Tibial nerve (tissue), 4 donors: ENCODE data around the gene EN1.

Experiments
- CTCF ChIP-seq, 5 experiments: fragments of 200-600 bp in 3 of 5; fragments of 450-650 bp in 2 of 5; sonication (generic) in 3 of 5; IDR thresholded peaks; one replicate each; pipeline ENCODE4 v1.5.1; 2016 to 2019; ENCODE audit warnings: antibody characterized with exemption in 5 of 5, mild to moderate bottlenecking in 3 of 5, moderate library complexity in 2 of 5
- EP300 ChIP-seq, 2 donors: sonication (generic); formaldehyde crosslinking; IDR thresholded peaks; one replicate each; pipeline ENCODE4 v1.6.1; 2017; ENCODE audit warnings: antibody characterized with exemption in 2 of 2, mild to moderate bottlenecking in 1 of 2
- POLR2A ChIP-seq, 2 donors: fragments of 450-650 bp; IDR thresholded peaks; one replicate each; pipeline ENCODE4 v1.6.1; 2017; ENCODE audit warnings: antibody characterized with exemption in 2 of 2, mild to moderate bottlenecking in 2 of 2, moderate library complexity in 2 of 2

GRCh38 chr2:118882693-118883336, 35.4 kb upstream of the EN1 start:
- TF ChIP-seq POLR2A (IDR thresholded peaks at IDR 0.05) (no peak), EP300 (IDR thresholded peaks at IDR 0.05) (no peak), CTCF (IDR thresholded peaks at IDR 0.05) (peak; percentile 71 to 87 (median 77))
